HAP-1 (cell line): ENCODE measurements around the gene STK24.

Experiments
- DNase-seq, 2 experiments: peaks; one replicate each; pipeline ENCODE4 v3.0.0-alpha.2; 2016 to 2020; ENCODE audit warnings: low spot score in 2 of 2
- H3K27me3 ChIP-seq: fragments of 250-450 bp; sonication (Bioruptor Pico); 2 replicates; pipeline ENCODE4 v1.5.1; 2020; ENCODE audit warnings: low read depth, mild to moderate bottlenecking, moderate library complexity
- H3K36me3 ChIP-seq: fragments of 250-450 bp; sonication (Bioruptor Pico); replicated peaks from 2 replicates; pipeline ENCODE4 v1.5.1; 2020; ENCODE audit warnings: mild to moderate bottlenecking
- H3K4me1 ChIP-seq: fragments of 250-450 bp; sonication (Bioruptor Pico); 2 replicates; pipeline ENCODE4 v1.5.1; 2020; ENCODE audit warnings: mild to moderate bottlenecking
- H3K4me3 ChIP-seq: fragments of 250-450 bp; sonication (Bioruptor Pico); 2 replicates; pipeline ENCODE4 v1.5.1; 2020; ENCODE audit warnings: mild to moderate bottlenecking, moderate library complexity
- H3K9me3 ChIP-seq: fragments of 250-450 bp; sonication (Bioruptor Pico); 2 replicates; pipeline ENCODE4 v1.5.1; 2020; ENCODE audit warnings: mild to moderate bottlenecking, moderate library complexity
- in situ Hi-C: fragments of 300-500 bp; cut with MboI; formaldehyde crosslinking; loops from 3 replicates; pipeline ENCODE4 v1.14.3; 2020; ENCODE audit warnings: low sequenced_read_pairs, inconsistent platforms, mixed read lengths

The STK24 gene

GRCh38 chr13:98514288-98514687 lies 62.6 kb downstream of the STK24 start:
- Histone ChIP-seq H3K27me3 (no peaks in the 10 kb centered on the region), H3K36me3 (peaks cover 9% of the 10 kb centered on the region; the same call in 1 of the 2 replicates), H3K4me1 (peaks cover 24% of the 10 kb centered on the region), H3K4me3 (no peak overlapping the region), H3K9me3 (no peaks in the 10 kb centered on the region)
- no peak for DNase-seq
- in situ Hi-C loops, result no loop called here

GRCh38 chr13:98513837-98514236 lies 63.1 kb downstream of the STK24 start:
- no peak for DNase-seq
- H3K4me1 ChIP-seq, result peaks cover 24% of the 10 kb centered on the region
- H3K36me3 ChIP-seq, result peaks cover 8% of the 10 kb centered on the region; the same call in 1 of the 2 replicates
- no peaks in the 10 kb centered on the region for H3K9me3 ChIP-seq
- H3K27me3 ChIP-seq, result no peaks in the 10 kb centered on the region
- in situ Hi-C loops, result no loop called here
- H3K4me3 ChIP-seq, result no peak overlapping the region

- peaks cover 6% of the 10 kb centered on the region; the same call in 1 of the 2 replicates for H3K36me3 ChIP-seq
- no peaks in the 10 kb centered on the region for H3K9me3 ChIP-seq
- H3K27me3 ChIP-seq, result no peaks in the 10 kb centered on the region
- H3K4me1 ChIP-seq, result peaks cover 32% of the 10 kb centered on the region
- in situ Hi-C loops, result no loop called here
- no peak for DNase-seq
- no peak overlapping the region for H3K4me3 ChIP-seq
These were observed 63.9 kb downstream of the STK24 start for GRCh38 chr13:98512774-98513665.

- H3K9me3 ChIP-seq, result no peaks in the 10 kb centered on the region
- 0 out of 2 replicates have a peak, but pooled peaks cover 2% of the 10 kb centered on the region for H3K36me3 ChIP-seq
- H3K27me3 ChIP-seq, result no peaks in the 10 kb centered on the region
- H3K4me1 ChIP-seq, result peaks cover 41% of the 10 kb centered on the region
- in situ Hi-C loops, result no loop called here
- no peak overlapping the region for H3K4me3 ChIP-seq
- DNase-seq, result no peak
These were observed 65.5 kb downstream of the STK24 start for GRCh38 chr13:98511435-98511834.

GRCh38 chr13:98510156-98510509 lies 66.8 kb downstream of the STK24 start:
- Histone ChIP-seq H3K4me1 (peaks cover 45% of the 10 kb centered on the region), H3K36me3 (0 out of 2 replicates have a peak, but pooled peaks cover 2% of the 10 kb centered on the region), H3K9me3 (no peaks in the 10 kb centered on the region), H3K4me3 (no peak overlapping the region), H3K27me3 (no peaks in the 10 kb centered on the region)
- no peak for DNase-seq
- in situ Hi-C loops, result no loop called here

GRCh38 chr13:98509271-98510155 lies 67.4 kb downstream of the STK24 start:
- Histone ChIP-seq H3K27me3 (no peaks in the 10 kb centered on the region), H3K4me1 (peaks cover 39% of the 10 kb centered on the region), H3K9me3 (no peaks in the 10 kb centered on the region), H3K36me3 (0 out of 2 replicates have a peak, but pooled peaks cover 2% of the 10 kb centered on the region), H3K4me3 (no peak overlapping the region)
- no peak for DNase-seq
- in situ Hi-C loops, result no loop called here

GRCh38 chr13:98508685-98509084 lies 68.2 kb downstream of the STK24 start:
- no peak for DNase-seq
- Histone ChIP-seq H3K36me3 (0 out of 2 replicates have a peak, but pooled peaks cover 2% of the 10 kb centered on the region), H3K4me3 (no peak overlapping the region), H3K9me3 (no peaks in the 10 kb centered on the region), H3K27me3 (no peaks in the 10 kb centered on the region), H3K4me1 (peaks cover 38% of the 10 kb centered on the region)
- in situ Hi-C loops, result no loop called here

GRCh38 chr13:98508280-98508679 lies 68.6 kb downstream of the STK24 start:
- DNase-seq, result no peak
- Histone ChIP-seq H3K4me3 (no peak overlapping the region), H3K27me3 (no peaks in the 10 kb centered on the region), H3K9me3 (no peaks in the 10 kb centered on the region), H3K36me3 (0 out of 2 replicates have a peak, but pooled peaks cover 2% of the 10 kb centered on the region), H3K4me1 (peaks cover 38% of the 10 kb centered on the region)
- in situ Hi-C loops, result no loop called here

GRCh38 chr13:98507282-98507797 lies 69.6 kb downstream of the STK24 start:
- in situ Hi-C loops, result no loop called here
- Histone ChIP-seq H3K36me3 (0 out of 2 replicates have a peak, but pooled peaks cover 2% of the 10 kb centered on the region), H3K4me1 (peaks cover 38% of the 10 kb centered on the region), H3K27me3 (no peaks in the 10 kb centered on the region), H3K4me3 (no peak overlapping the region), H3K9me3 (no peaks in the 10 kb centered on the region)
- DNase-seq, result peak; percentile 86 to 91

- Histone ChIP-seq H3K36me3 (0 out of 2 replicates have a peak, but pooled peaks cover 2% of the 10 kb centered on the region), H3K27me3 (no peaks in the 10 kb centered on the region), H3K4me3 (no peak overlapping the region), H3K9me3 (no peaks in the 10 kb centered on the region), H3K4me1 (peaks cover 38% of the 10 kb centered on the region)
- no peak for DNase-seq
- in situ Hi-C loops, result no loop called here
These were observed 70.1 kb downstream of the STK24 start for GRCh38 chr13:98506728-98507230.

- Histone ChIP-seq H3K27me3 (no peaks in the 10 kb centered on the region), H3K4me3 (no peak overlapping the region), H3K9me3 (no peaks in the 10 kb centered on the region), H3K4me1 (peaks cover 38% of the 10 kb centered on the region), H3K36me3 (0 out of 2 replicates have a peak, but pooled peaks cover 2% of the 10 kb centered on the region)
- no peak for DNase-seq
- in situ Hi-C loops, result no loop called here
These were observed 70.6 kb downstream of the STK24 start for GRCh38 chr13:98506322-98506721.

- in situ Hi-C loops, result no loop called here
- no peak for DNase-seq
- Histone ChIP-seq H3K4me1 (peaks cover 38% of the 10 kb centered on the region), H3K9me3 (no peaks in the 10 kb centered on the region), H3K4me3 (no peak overlapping the region), H3K36me3 (no peaks in the 10 kb centered on the region), H3K27me3 (no peaks in the 10 kb centered on the region)
These were observed 71.7 kb downstream of the STK24 start for GRCh38 chr13:98505217-98505616.

- Histone ChIP-seq H3K4me1 (peaks cover 38% of the 10 kb centered on the region), H3K27me3 (no peaks in the 10 kb centered on the region), H3K4me3 (no peak overlapping the region), H3K36me3 (no peaks in the 10 kb centered on the region), H3K9me3 (no peaks in the 10 kb centered on the region)
- in situ Hi-C loops, result no loop called here
- no peak for DNase-seq
These were observed 72.4 kb downstream of the STK24 start for GRCh38 chr13:98504371-98504963.
